SU-DHL-6 (cell line): ENCODE results near the gene PHACTR1.
A peak's percentile ranks its signal among the peaks of the same experiment; 100 is the strongest.

Experiments used
- H2AFZ ChIP-seq: fragments of 200-600 bp; sonication (generic); 2 replicates; pipeline ENCODE4 v1.6.1; 2014; ENCODE audit warnings: low read depth, mild to moderate bottlenecking, moderate library complexity, mixed read lengths, antibody characterized with exemption, low read length; ENCODE audit not compliant: severe bottlenecking
- H3F3A ChIP-seq: fragments of 200-600 bp; shearing (Covaris generic); 2 replicates; pipeline ENCODE4 v1.6.0; 2016; ENCODE audit warnings: antibody characterized with exemption, mild to moderate bottlenecking; ENCODE audit not compliant: insufficient read depth
- H3K27ac ChIP-seq: fragments of 200-600 bp; sonication (generic); 2 replicates; pipeline ENCODE4 v1.5.1; 2016; ENCODE audit warnings: low read depth, mild to moderate bottlenecking, low read length, moderate library complexity, mixed read lengths
- H3K27me3 ChIP-seq: fragments of 200-600 bp; sonication (generic), shearing (Covaris generic); 2 replicates; pipeline ENCODE4 v1.6.0; 2014; ENCODE audit warnings: mild to moderate bottlenecking, low read length
- H3K36me3 ChIP-seq: fragments of 200-600 bp; sonication (generic); 2 replicates; pipeline ENCODE4 v1.6.1; 2014; ENCODE audit warnings: mild to moderate bottlenecking, low read length, mixed read lengths
- H3K4me2 ChIP-seq: fragments of 300-600, 200-600 bp; shearing (Covaris generic), sonication (generic); 2 replicates; pipeline ENCODE4 v1.6.0; 2014; ENCODE audit warnings: low read length, low read depth, mild to moderate bottlenecking; ENCODE audit not compliant: poor library complexity, severe bottlenecking
- H3K4me3 ChIP-seq: fragments of 200-600 bp; sonication (generic); 2 replicates; pipeline ENCODE4 v1.5.1; 2014; ENCODE audit warnings: antibody characterized with exemption, low read length, mild to moderate bottlenecking, mixed read lengths; ENCODE audit not compliant: insufficient read depth, poor library complexity, severe bottlenecking
- H3K79me2 ChIP-seq: fragments of 200-600 bp; sonication (generic); 2 replicates; pipeline ENCODE4 v1.6.1; 2014; ENCODE audit warnings: mild to moderate bottlenecking, low read length, moderate library complexity; ENCODE audit not compliant: insufficient read depth
- H3K9ac ChIP-seq: fragments of 200-600 bp; sonication (generic); 2 replicates; pipeline ENCODE4 v1.7.0; 2014; ENCODE audit warnings: mild to moderate bottlenecking, low read length
- H3K9me2 ChIP-seq: fragments of 200-600 bp; sonication (generic); replicated peaks from 2 replicates; pipeline ENCODE4 v1.6.1; 2014; ENCODE audit warnings: low read length; ENCODE audit not compliant: insufficient read depth
- H3K9me3 ChIP-seq: fragments of 200-600 bp; sonication (generic); 2 replicates; pipeline ENCODE4 v1.6.1; 2014; ENCODE audit warnings: low read length, mixed read lengths; ENCODE audit not compliant: insufficient read depth
- H4K20me1 ChIP-seq: fragments of 200-600 bp; sonication (generic); 2 replicates; pipeline ENCODE4 v1.6.1; 2014; ENCODE audit warnings: low read depth, mild to moderate bottlenecking, antibody characterized with exemption, low read length, moderate library complexity, mixed read lengths
- CTCF ChIP-seq: fragments of 200-600 bp; sonication (generic); IDR thresholded peaks from one replicate; pipeline ENCODE4 v1.5.1; 2017; ENCODE audit warnings: antibody characterized with exemption, mild to moderate bottlenecking, low read length, moderate library complexity; ENCODE audit not compliant: insufficient read depth, poor library complexity, severe bottlenecking
- EZH2phosphoT487 ChIP-seq: fragments of 200-600 bp; sonication (generic), shearing (Covaris generic); conservative IDR thresholded peaks from 2 replicates; pipeline ENCODE4 v1.6.1; 2018; ENCODE audit warnings: mild to moderate bottlenecking, antibody characterized with exemption, low read length, moderate library complexity, mixed read lengths

PHACTR1 gene

GRCh38 chr6:12951415-12951814 is 234.8 kb downstream of the PHACTR1 start:
- no peak overlapping the region for H3K27ac ChIP-seq
- H3K4me2 ChIP-seq = no peak overlapping the region
- H4K20me1 ChIP-seq = no peaks in the 10 kb centered on the region
- no peaks in the 10 kb centered on the region for H3K9me2 ChIP-seq
- H3K36me3 ChIP-seq = no peaks in the 10 kb centered on the region
- no peaks in the 10 kb centered on the region for H3K27me3 ChIP-seq
- H3F3A ChIP-seq = no peaks in the 10 kb centered on the region
- H3K9me3 ChIP-seq = no peaks in the 10 kb centered on the region
- TF ChIP-seq CTCF (no peak), EZH2phosphoT487 (no peak)
- H3K4me3 ChIP-seq = no peak overlapping the region
- no peaks in the 10 kb centered on the region for H3K79me2 ChIP-seq
- no peak overlapping the region for H3K9ac ChIP-seq
- H2AFZ ChIP-seq = no peak overlapping the region

GRCh38 chr6:12952318-12952717 is 235.8 kb downstream of the PHACTR1 start:
- no peak for TF ChIP-seq EZH2phosphoT487
- no peak for TF ChIP-seq CTCF
- Histone ChIP-seq H3K4me3 (no peak overlapping the region), H3K9ac (no peak overlapping the region), H3K4me2 (no peak overlapping the region), H3K27me3 (no peaks in the 10 kb centered on the region), H3K36me3 (no peaks in the 10 kb centered on the region), H3K9me2 (no peaks in the 10 kb centered on the region), H3K9me3 (no peaks in the 10 kb centered on the region), H3K79me2 (no peaks in the 10 kb centered on the region), H3K27ac (no peak overlapping the region), H2AFZ (no peak overlapping the region), H3F3A (no peaks in the 10 kb centered on the region), H4K20me1 (no peaks in the 10 kb centered on the region)

DNA sequence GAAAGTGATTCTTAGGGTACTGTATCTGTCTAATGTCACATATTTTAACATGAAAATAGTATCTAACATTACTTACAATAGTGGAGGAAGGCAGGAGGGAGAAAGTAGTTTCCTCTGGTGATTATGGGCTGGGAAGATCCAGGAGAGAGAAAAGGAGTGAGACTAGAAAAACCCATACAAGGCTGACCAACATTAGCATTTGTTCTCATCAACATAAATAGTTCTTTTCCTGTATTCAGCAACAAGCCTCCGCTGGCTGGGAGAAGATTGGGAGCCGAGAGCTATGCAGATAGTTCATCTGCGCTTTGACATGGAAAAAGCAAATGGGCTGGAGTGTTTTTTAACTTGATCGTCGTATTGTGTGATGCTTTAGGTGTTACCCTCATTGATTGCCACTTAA is 239.4 kb downstream of the PHACTR1 start:
- Histone ChIP-seq H3K36me3 (no peaks in the 10 kb centered on the region), H3K27me3 (no peaks in the 10 kb centered on the region), H2AFZ (no peak overlapping the region), H3K9me2 (no peaks in the 10 kb centered on the region), H3K79me2 (no peaks in the 10 kb centered on the region), H3K27ac (no peak overlapping the region), H3K9me3 (no peaks in the 10 kb centered on the region), H3K4me2 (no peak overlapping the region), H3K4me3 (no peak overlapping the region), H3K9ac (no peak overlapping the region), H4K20me1 (no peaks in the 10 kb centered on the region), H3F3A (no peaks in the 10 kb centered on the region)
- no peak for TF ChIP-seq EZH2phosphoT487
- TF ChIP-seq CTCF = no peak

GRCh38 chr6:12956991-12957320 is 240.4 kb downstream of the PHACTR1 start:
- Histone ChIP-seq H2AFZ (no peak overlapping the region), H3K4me2 (peak overlapping the region; percentile 19), H4K20me1 (no peaks in the 10 kb centered on the region), H3K9me2 (no peaks in the 10 kb centered on the region), H3K27ac (no peak overlapping the region), H3K4me3 (no peak overlapping the region), H3K36me3 (no peaks in the 10 kb centered on the region), H3F3A (no peaks in the 10 kb centered on the region), H3K27me3 (no peaks in the 10 kb centered on the region), H3K9me3 (no peaks in the 10 kb centered on the region), H3K79me2 (no peaks in the 10 kb centered on the region), H3K9ac (no peak overlapping the region)
- TF ChIP-seq CTCF = no peak
- no peak for TF ChIP-seq EZH2phosphoT487
